Frontal cortex (tissue), 4 donors: Measurements from ENCODE around the gene L2HGDH. TPM values are rescaled to one million over a fixed set of nuclear protein-coding genes. Genes with fewer than 3 reads are reported as not detected.

ENCODE experiments used
- DNase-seq, 2 donors: peaks; one replicate each; pipeline ENCODE4 v3.0.0; 2012; ENCODE audit warnings: low spot score in 2 of 2
- FAIRE-seq: peaks from 2 replicates; lab custom pipeline; 2012; peaks lifted over from hg19 to GRCh38; lab: Jason Lieb, UNC
- total RNA-seq: library from RNA; depleted of rRNA; stranded (reverse); fragments of >200 nt; gene quantifications from one replicate; pipeline ENCODE4 v1.2.3, GENCODE V29; 2014
- donor health status: control.
- donor health status: control.
- donor health status: control.

L2HGDH gene
- total RNA-seq, 1 donor from 2014 or later = 18.3 TPM

GRCh38 chr14:50303744-50304471 is 8.1 kb downstream of the L2HGDH start:
- FAIRE-seq (no peak), DNase-seq (no peak)

GRCh38 chr14:50301914-50302313 is 10.1 kb downstream of the L2HGDH start:
- FAIRE-seq (no peak), DNase-seq (no peak)

GRCh38 chr14:50299585-50299984 is 12.4 kb downstream of the L2HGDH start:
- no peak for DNase-seq
- no peak for FAIRE-seq

GRCh38 chr14:50290306-50290705 is 21.7 kb downstream of the L2HGDH start:
- FAIRE-seq (no peak), DNase-seq (no peak)

- FAIRE-seq = no peak
These were observed 23.9 kb downstream of the L2HGDH start for GRCh38 chr14:50288146-50288545.

GRCh38 chr14:50285861-50286260 is 26.2 kb downstream of the L2HGDH start:
- DNase-seq = no peak
- no peak for FAIRE-seq

More at GRCh38 chr14:50288146-50288545, 23.9 kb downstream of the L2HGDH start:
- DNase-seq = no peak

GRCh38 chr14:50272498-50272897 is 39.5 kb downstream of the L2HGDH start:
- DNase-seq (no peak), FAIRE-seq (no peak)

GRCh38 chr14:50270932-50271331 is 41.1 kb downstream of the L2HGDH start:
- FAIRE-seq = no peak
- no peak for DNase-seq

- DNase-seq = no peak
- FAIRE-seq = no peak
These were observed 47.0 kb downstream of the L2HGDH start for GRCh38 chr14:50265029-50265428.

GRCh38 chr14:50263321-50263720 is 48.7 kb downstream of the L2HGDH start:
- no peak for FAIRE-seq
- DNase-seq = no peak

- DNase-seq (no peak), FAIRE-seq (no peak)
These were observed 49.2 kb downstream of the L2HGDH start for GRCh38 chr14:50262865-50263264.

GRCh38 chr14:50260511-50260910 is 51.5 kb downstream of the L2HGDH start:
- no peak for DNase-seq

GRCh38 chr14:50260072-50260471 is 52.0 kb downstream of the L2HGDH start:
- DNase-seq (no peak), FAIRE-seq (no peak)

More at GRCh38 chr14:50260511-50260910, 51.5 kb downstream of the L2HGDH start:
- FAIRE-seq = no peak

GRCh38 chr14:50257732-50258131 is 54.3 kb downstream of the L2HGDH start:
- FAIRE-seq (no peak), DNase-seq (no peak)

- DNase-seq = no peak
- no peak for FAIRE-seq
These were observed 57.8 kb downstream of the L2HGDH start for GRCh38 chr14:50254248-50254647.

- FAIRE-seq = no peak
- DNase-seq = no peak
These were observed 62.8 kb downstream of the L2HGDH start for GRCh38 chr14:50249136-50249775.

- DNase-seq = no peak
- no peak for FAIRE-seq
These were observed 64.8 kb downstream of the L2HGDH start for GRCh38 chr14:50247245-50247644.

GRCh38 chr14:50242566-50243310 is 69.3 kb downstream of the L2HGDH start:
- no peak for FAIRE-seq
- no peak for DNase-seq

GRCh38 chr14:50242096-50242495 is 69.9 kb downstream of the L2HGDH start:
- FAIRE-seq (no peak), DNase-seq (no peak)

GRCh38 chr14:50237427-50237826 is 74.6 kb downstream of the L2HGDH start:
- FAIRE-seq = no peak
- no peak for DNase-seq

GRCh38 chr14:50233951-50234250 is 78.1 kb downstream of the L2HGDH start:
- DNase-seq (no peak), FAIRE-seq (no peak)
